CD14-positive monocyte (primary cell): ENCODE data around the gene PHLPP1. TPM values are rescaled to one million over a fixed set of nuclear protein-coding genes. Genes with fewer than 3 reads are reported as not detected.

ENCODE experiments used
- DNase-seq, 3 donors: peaks; one replicate each; pipeline ENCODE4 v3.0.0-alpha.2; 2011 to 2022
- H2AFZ ChIP-seq: 2 replicates; pipeline ENCODE4 v1.6.0; 2012; ENCODE audit warnings: mild to moderate bottlenecking, low read depth, low read length, inconsistent platforms; ENCODE audit not compliant: insufficient read depth, poor library complexity, severe bottlenecking
- H3K27ac ChIP-seq, 2 donors: 1 replicate in 1 of 2; 2 replicates in 1 of 2; pipeline ENCODE4 v1.5.1; 2012 to 2013; ENCODE audit warnings: low read length in 2 of 2, control low read depth in 1 of 2, inconsistent platforms in 1 of 2, low read depth in 1 of 2, mild to moderate bottlenecking in 1 of 2
- H3K27me3 ChIP-seq, 2 donors: one replicate each; pipeline versions ENCODE4 v1.6.0 to v1.6.1; 2011 to 2013; ENCODE audit warnings: low read length in 2 of 2; ENCODE audit not compliant: control insufficient read depth in 2 of 2, insufficient read depth in 2 of 2
- H3K36me3 ChIP-seq, 2 donors: replicated peaks in 1 of 2; 1 replicate in 1 of 2; 2 replicates in 1 of 2; pipeline versions ENCODE4 v1.5.1 to v1.6.1; 2012 to 2013; ENCODE audit warnings: low read length in 2 of 2, control low read depth in 1 of 2, inconsistent platforms in 1 of 2, mild to moderate bottlenecking in 1 of 2; ENCODE audit not compliant: insufficient read depth in 2 of 2, control insufficient read depth in 1 of 2
- H3K4me1 ChIP-seq, 2 donors: 1 replicate in 1 of 2; 2 replicates in 1 of 2; pipeline versions ENCODE4 v1.5.1 to v1.6.1; 2012 to 2013; ENCODE audit warnings: low read length in 2 of 2, control low read depth in 1 of 2, inconsistent platforms in 1 of 2, mild to moderate bottlenecking in 1 of 2, moderate library complexity in 1 of 2; ENCODE audit not compliant: insufficient read depth in 2 of 2, control insufficient read depth in 1 of 2
- H3K4me2 ChIP-seq: replicated peaks from 2 replicates; pipeline ENCODE3; 2012; ENCODE audit warnings: low read length, moderate library complexity, mild to moderate bottlenecking; ENCODE audit not compliant: poor library complexity, severe bottlenecking; ENCODE audit errors: extremely low read depth
- H3K4me3 ChIP-seq, 3 experiments: fragments of 200-600 bp in 1 of 3; sonication (generic) in 1 of 3; replicated peaks in 1 of 3; 1 replicate in 2 of 3; 2 replicates in 1 of 3; pipeline ENCODE4 v1.5.1; 2011 to 2013; ENCODE audit warnings: low read length in 3 of 3, mild to moderate bottlenecking in 3 of 3, control low read depth in 2 of 3, low read depth in 2 of 3, inconsistent platforms in 1 of 3, moderate library complexity in 1 of 3
- H3K79me2 ChIP-seq: 2 replicates; pipeline ENCODE4 v1.6.0; 2012; ENCODE audit warnings: mild to moderate bottlenecking, control low read depth, inconsistent platforms, low read length, moderate library complexity; ENCODE audit not compliant: insufficient read depth
- H3K9ac ChIP-seq: 2 replicates; pipeline ENCODE4 v1.6.0; 2017; ENCODE audit warnings: low read length, mild to moderate bottlenecking; ENCODE audit not compliant: insufficient read depth, poor library complexity, severe bottlenecking
- H3K9me3 ChIP-seq, 2 donors: replicated peaks in 1 of 2; 1 replicate in 1 of 2; 2 replicates in 1 of 2; pipeline versions ENCODE4 v1.5.1 to v1.6.1; 2012 to 2013; ENCODE audit warnings: low read length in 2 of 2, control low read depth in 1 of 2; ENCODE audit not compliant: control insufficient read depth in 1 of 2, insufficient read depth in 1 of 2
- H4K20me1 ChIP-seq: 2 replicates; pipeline ENCODE4 v1.6.0; 2012; ENCODE audit warnings: mild to moderate bottlenecking, low read length, control low read depth, moderate library complexity; ENCODE audit not compliant: insufficient read depth
- H3K27ac Mint-ChIP-seq, 7 donors: one replicate each; pipeline ENCODE4 v1.8.0; 2020; ENCODE audit warnings: mild to moderate bottlenecking in 7 of 7, mixed read lengths in 7 of 7, moderate library complexity in 6 of 7, inconsistent platforms in 2 of 7
- H3K27me3 Mint-ChIP-seq, 3 donors: one replicate each; pipeline ENCODE4 v1.8.0; 2021 to 2022; ENCODE audit warnings: low read depth in 3 of 3, mild to moderate bottlenecking in 3 of 3, mixed read lengths in 3 of 3, moderate library complexity in 3 of 3, inconsistent platforms in 1 of 3
- H3K36me3 Mint-ChIP-seq, 2 donors: one replicate each; pipeline ENCODE4 v1.8.0; 2020; ENCODE audit warnings: mixed read lengths in 2 of 2, inconsistent platforms in 1 of 2, mild to moderate bottlenecking in 1 of 2
- H3K4me1 Mint-ChIP-seq: one replicate; pipeline ENCODE4 v1.8.0; 2020; ENCODE audit warnings: mild to moderate bottlenecking, mixed read lengths
- H3K4me3 Mint-ChIP-seq, 2 donors: one replicate each; pipeline ENCODE4 v1.8.0; 2020; ENCODE audit warnings: mild to moderate bottlenecking in 2 of 2, mixed read lengths in 2 of 2, moderate library complexity in 1 of 2
- H3K9me3 Mint-ChIP-seq, 7 donors: one replicate each; pipeline ENCODE4 v1.8.0; 2020 to 2022; ENCODE audit warnings: mixed read lengths in 7 of 7, mild to moderate bottlenecking in 6 of 7, moderate library complexity in 6 of 7, inconsistent platforms in 2 of 7
- CTCF ChIP-seq: fragments of 200-600 bp; IDR thresholded peaks from one replicate; pipeline ENCODE4 v1.8.0; 2022; ENCODE audit warnings: antibody characterized with exemption, mild to moderate bottlenecking
- WGBS: methylation state at CpG from one replicate; pipeline ENCODE4 v1.1.5; 2013; ENCODE audit warnings: missing lambda C conversion rate; ENCODE audit not compliant: insufficient coverage; 5-methylcytosine and 5-hydroxymethylcytosine counted together
- intact Hi-C, 2 donors: fragments of 100-400 bp; cut with micrococcal nuclease; formaldehyde crosslinking; loops; one replicate each; pipeline versions ENCODE4 v1.15.0 to v1.15.1; 2023
- polyA minus RNA-seq: library from RNA; depleted of rRNA, polyadenylated mRNA; stranded (reverse); fragments of >200 nt; gene quantifications from 2 replicates; pipeline ENCODE4 v1.2.3, GENCODE V29; 2012
- polyA plus RNA-seq, 3 donors: library from polyadenylated mRNA; depleted of rRNA in 1 of 3; unstranded in 2 of 3; stranded (reverse) in 1 of 3; fragments of 300-500 nt in 2 of 3; fragments of >200 nt in 1 of 3; fragmentation: Illumina TruSeq in 2 of 3; gene quantifications; 1 replicate in 2 of 3; 2 replicates in 1 of 3; pipeline ENCODE4 v1.2.3, GENCODE V29; 2012 to 2021
- total RNA-seq, 12 experiments: library from RNA in 1 of 12; stranded (reverse) in 1 of 12; fragments of 120-200 nt in 1 of 12; gene quantifications; one replicate each; pipeline ENCODE4 v1.2.4 and lab custom pipeline; 2013 to 2026; ENCODE audit warnings: mixed read lengths in 6 of 12, inconsistent platforms in 1 of 12

The PHLPP1 gene
- 4.4 TPM for total RNA-seq (2013)
- polyA plus RNA-seq (1 to 10 TPM in 1 of 3 donors, under 1 TPM in 2; 0.04 to 2.0 (median 0.55) TPM), polyA minus RNA-seq (5.0 and 8.7 TPM in 2 replicates), total RNA-seq (lab: John Stamatoyannopoulos, UW) (25.7 to 91.6 (median 41.1) reads per million in 11 experiments)

- peak within 1 kb of the TSS; percentile 79 to 97 (median 91) for H3K27ac Mint-ChIP-seq
- H3K4me1 Mint-ChIP-seq = peaks cover 36% of the 10 kb centered on the region
- H3K4me2 ChIP-seq = peak within 1 kb of the TSS; percentile 80
- no peaks in the 10 kb centered on the region for H3K36me3 ChIP-seq
- H3K9me3 Mint-ChIP-seq = peaks cover 0 to 4% (median 0%) of the 10 kb centered on the region in 7 donors
- peaks cover 15 to 37% of the 10 kb centered on the region in 2 donors for H3K4me1 ChIP-seq
- peak within 1 kb of the TSS; percentile 67 for H3K9ac ChIP-seq
- TF ChIP-seq CTCF = no peak
- H3K79me2 ChIP-seq = peaks cover 37% of the 10 kb centered on the region
- DNase-seq = no peak
- H3K27me3 Mint-ChIP-seq = peaks cover 0 to 5% (median 1%) of the 10 kb centered on the region in 3 donors
- H3K4me3 ChIP-seq = peak within 1 kb of the TSS; percentile 68 to 78 (median 73)
- H3K27me3 ChIP-seq = no peaks in the 10 kb centered on the region
- intact Hi-C loops = loop anchor here (5.0 to 10.0 kb wide), 7 partner anchors 69 to 1259 kb away; partner anchors contain the start of genes SERPINB8 (in 1 of the 2) and VPS4B (in 1 of the 2)
- H3K4me3 Mint-ChIP-seq = peak within 1 kb of the TSS; percentile 79 to 84
- H2AFZ ChIP-seq = peak within 1 kb of the TSS; percentile 88
- no peaks in the 10 kb centered on the region for H3K9me3 ChIP-seq
- H3K36me3 Mint-ChIP-seq = no peaks in the 10 kb centered on the region
- H3K27ac ChIP-seq = peak within 1 kb of the TSS; percentile 70 to 71
- WGBS = under 1% methylated on average over 40 of the region's 46 CpGs
- H4K20me1 ChIP-seq = no peaks in the 10 kb centered on the region
These were observed at the start of gene PHLPP1 for GRCh38 chr18:62715436-62715758. PHLPP1 (plus strand) TSS chr18:62715541; CDS start chr18:62715684, 143 bp downstream.

DNA sequence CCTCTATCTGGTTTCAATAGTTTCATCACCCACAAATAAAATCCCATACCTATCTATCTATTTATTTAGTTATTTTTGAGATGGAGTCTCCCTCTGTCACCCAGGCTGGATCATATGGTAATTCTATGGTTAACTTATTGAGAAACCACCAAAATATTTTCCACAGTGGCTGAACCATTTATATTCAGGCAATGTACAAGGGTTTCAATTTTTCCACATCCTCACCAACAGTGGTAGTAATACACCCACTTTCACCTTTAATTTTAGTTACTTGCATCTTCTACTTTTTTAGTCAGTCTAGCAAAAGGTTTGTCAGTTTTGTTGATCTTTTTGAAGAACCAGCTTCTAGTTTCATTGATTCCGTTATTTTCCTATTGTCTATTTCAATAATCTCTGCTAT, 46.1 kb upstream of the PHLPP1 start:
- Histone ChIP-seq H3K9ac (no peak overlapping the region), H3K27ac (no peak overlapping the region), H3K4me1 (no peaks in the 10 kb centered on the region), H3K4me3 (no peak overlapping the region), H3K9me3 (peaks cover 0 to 3% of the 10 kb centered on the region in 2 donors), H3K36me3 (no peaks in the 10 kb centered on the region), H3K79me2 (no peaks in the 10 kb centered on the region), H4K20me1 (no peaks in the 10 kb centered on the region), H3K4me2 (no peak overlapping the region), H3K27me3 (no peaks in the 10 kb centered on the region), H2AFZ (no peak overlapping the region)
- DNase-seq = no peak
- WGBS = no CpG with 5 or more reads among the region's 1 CpG
- intact Hi-C loops = no loop called here
- Mint-ChIP-seq H3K4me3 (no peak overlapping the region), H3K27ac (no peak overlapping the region), H3K9me3 (peaks cover 0 to 11% (median 3%) of the 10 kb centered on the region in 7 donors), H3K36me3 (no peaks in the 10 kb centered on the region), H3K4me1 (no peaks in the 10 kb centered on the region), H3K27me3 (peaks cover 1 to 2% (median 1%) of the 10 kb centered on the region in 3 donors)
- no peak for TF ChIP-seq CTCF
